ENCODE data around the gene KANSL1. TPM values are rescaled to one million over a fixed set of nuclear protein-coding genes. Genes with fewer than 3 reads are reported as not detected.

KANSL1 gene
- total and polyA plus RNA-seq, 2 donors (not counting 1 experiment from before 2014, with no cell fraction given): 36.8 to 233 TPM

GRCh38 chr17:46117850-46118696 is 75.2 kb downstream of the KANSL1 start:
- Mint-ChIP-seq H3K4me1 (peaks cover 71% of the 10 kb centered on the region), H3K27me3 (no peaks in the 10 kb centered on the region), H3K4me3 (no peak overlapping the region), H3K27ac (no peak overlapping the region), H3K9me3 (ENCODE audit: insufficient read depth) (no peaks in the 10 kb centered on the region)
- TF ChIP-seq, protein P1, sequence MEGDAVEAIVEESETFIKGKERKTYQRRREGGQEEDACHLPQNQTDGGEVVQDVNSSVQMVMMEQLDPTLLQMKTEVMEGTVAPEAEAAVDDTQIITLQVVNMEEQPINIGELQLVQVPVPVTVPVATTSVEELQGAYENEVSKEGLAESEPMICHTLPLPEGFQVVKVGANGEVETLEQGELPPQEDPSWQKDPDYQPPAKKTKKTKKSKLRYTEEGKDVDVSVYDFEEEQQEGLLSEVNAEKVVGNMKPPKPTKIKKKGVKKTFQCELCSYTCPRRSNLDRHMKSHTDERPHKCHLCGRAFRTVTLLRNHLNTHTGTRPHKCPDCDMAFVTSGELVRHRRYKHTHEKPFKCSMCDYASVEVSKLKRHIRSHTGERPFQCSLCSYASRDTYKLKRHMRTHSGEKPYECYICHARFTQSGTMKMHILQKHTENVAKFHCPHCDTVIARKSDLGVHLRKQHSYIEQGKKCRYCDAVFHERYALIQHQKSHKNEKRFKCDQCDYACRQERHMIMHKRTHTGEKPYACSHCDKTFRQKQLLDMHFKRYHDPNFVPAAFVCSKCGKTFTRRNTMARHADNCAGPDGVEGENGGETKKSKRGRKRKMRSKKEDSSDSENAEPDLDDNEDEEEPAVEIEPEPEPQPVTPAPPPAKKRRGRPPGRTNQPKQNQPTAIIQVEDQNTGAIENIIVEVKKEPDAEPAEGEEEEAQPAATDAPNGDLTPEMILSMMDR (IDR thresholded peaks at IDR 0.05): no peak
- ChIA-PET CTCF (interaction anchor here (2.2 kb wide), 1 partner anchor 9 kb away, joined by 7 read pairs; no protein-coding TSS in a partner anchor), POLR2A (no interaction called here)
- no peak overlapping the region for H3K9ac ChIP-seq (ENCODE audit: low read length)
- no peaks in the 10 kb centered on the region for H3K27me3 ChIP-seq (replicated peaks in 1 of 4; ENCODE audit: control extremely low read depth in 1 of 4, control insufficient read depth in 3 of 4, insufficient read depth in 4 of 4, low read length in 3 of 4)
- peaks cover 100% of the 10 kb centered on the region for H3K79me2 ChIP-seq (ENCODE audit: control insufficient read depth, insufficient read depth, low read length)
- H3K4me2 ChIP-seq (replicated peaks; ENCODE audit: low read depth, low read length, poor library complexity, severe bottlenecking): no peak overlapping the region
- H4K20me1 ChIP-seq (ENCODE audit: control insufficient read depth, insufficient read depth, low read length, poor library complexity, severe bottlenecking): peaks cover 100% of the 10 kb centered on the region
- H3K27ac ChIP-seq (ENCODE audit: low read length in 2 of 2): no peak overlapping the region
- H3K9me3 ChIP-seq (ENCODE audit: control extremely low read depth in 1 of 3, control insufficient read depth in 2 of 3, insufficient read depth in 1 of 3, low read length in 2 of 3): no peaks in the 10 kb centered on the region
- intact Hi-C loops (cut with micrococcal nuclease): no loop called here
- DNase-seq: no peak
- H3K4me3 ChIP-seq (ENCODE audit: control extremely low read depth in 1 of 5, extremely low read depth in 1 of 5, insufficient read depth in 1 of 5, low read depth in 2 of 5, low read length in 4 of 5): no peak overlapping the region
- peaks cover 24 to 26% of the 10 kb centered on the region in 2 donors for H3K4me1 ChIP-seq (ENCODE audit: control insufficient read depth in 2 of 2, insufficient read depth in 2 of 2, low read length in 2 of 2)
- ATAC-seq (ENCODE audit: low read depth): no peak
- H3K36me3 ChIP-seq (replicated peaks in 1 of 2; ENCODE audit: control extremely low read depth in 1 of 2, control insufficient read depth in 1 of 2, extremely low read depth in 1 of 2, insufficient read depth in 2 of 2, low read length in 1 of 2): no peaks in the 10 kb centered on the region
- 91% methylated on average over 2 of the region's 5 CpGs for WGBS (ENCODE audit: insufficient coverage)
- H2AFZ ChIP-seq (ENCODE audit: insufficient read depth, low read depth, low read length, poor library complexity, severe bottlenecking): no peak overlapping the region

GRCh38 chr17:46117117-46117516 is 76.1 kb downstream of the KANSL1 start:
- no peaks in the 10 kb centered on the region for H3K27me3 Mint-ChIP-seq
- no peaks in the 10 kb centered on the region for H3K9me3 ChIP-seq (ENCODE audit: control extremely low read depth in 1 of 3, control insufficient read depth in 2 of 3, insufficient read depth in 1 of 3, low read length in 2 of 3)
- no peak for DNase-seq
- H3K27ac Mint-ChIP-seq: no peak overlapping the region
- no peak overlapping the region for H3K4me3 ChIP-seq (ENCODE audit: control extremely low read depth in 1 of 5, extremely low read depth in 1 of 5, insufficient read depth in 1 of 5, low read depth in 2 of 5, low read length in 4 of 5)
- no peak for ATAC-seq (ENCODE audit: low read depth)
- peaks cover 15 to 18% of the 10 kb centered on the region in 2 donors for H3K4me1 ChIP-seq (ENCODE audit: control insufficient read depth in 2 of 2, insufficient read depth in 2 of 2, low read length in 2 of 2)
- peaks cover 71% of the 10 kb centered on the region for H3K4me1 Mint-ChIP-seq
- no peak overlapping the region for H3K27ac ChIP-seq (ENCODE audit: low read length in 2 of 2)
- intact Hi-C loops (cut with micrococcal nuclease): no loop called here
- H3K4me2 ChIP-seq (replicated peaks; ENCODE audit: low read depth, low read length, poor library complexity, severe bottlenecking): no peak overlapping the region
- POLR2A ChIA-PET: no interaction called here
- WGBS (ENCODE audit: insufficient coverage): 100% methylated on average over 1 of the region's 3 CpGs
- H3K27me3 ChIP-seq (replicated peaks in 1 of 4; ENCODE audit: control extremely low read depth in 1 of 4, control insufficient read depth in 3 of 4, insufficient read depth in 4 of 4, low read length in 3 of 4): no peaks in the 10 kb centered on the region
- no peak for TF ChIP-seq EZH2 (IDR thresholded peaks at IDR 0.05; ENCODE audit: borderline replicate concordance, insufficient read depth, low read depth, low read length, poor library complexity, severe bottlenecking)
- TF ChIP-seq, protein P1 (IDR thresholded peaks at IDR 0.05): no peak
- no peaks in the 10 kb centered on the region for H3K9me3 Mint-ChIP-seq (ENCODE audit: insufficient read depth)
- H3K79me2 ChIP-seq (ENCODE audit: control insufficient read depth, insufficient read depth, low read length): peaks cover 100% of the 10 kb centered on the region
- no peak overlapping the region for H3K9ac ChIP-seq (ENCODE audit: low read length)
- no peak overlapping the region for H3K4me3 Mint-ChIP-seq
- CTCF ChIA-PET: no interaction called here
- no peaks in the 10 kb centered on the region for H3K36me3 ChIP-seq (replicated peaks in 1 of 2; ENCODE audit: control extremely low read depth in 1 of 2, control insufficient read depth in 1 of 2, extremely low read depth in 1 of 2, insufficient read depth in 2 of 2, low read length in 1 of 2)
- H4K20me1 ChIP-seq (ENCODE audit: control insufficient read depth, insufficient read depth, low read length, poor library complexity, severe bottlenecking): peaks cover 100% of the 10 kb centered on the region
- H2AFZ ChIP-seq (ENCODE audit: insufficient read depth, low read depth, low read length, poor library complexity, severe bottlenecking): no peak overlapping the region
